ENCODE results near the gene DLGAP3. TPM values are rescaled to one million over a fixed set of nuclear protein-coding genes. Genes with fewer than 3 reads are reported as not detected.
"Not testable (repeated sequence)": the region's sequence is repeated elsewhere in the genome, so short reads cannot be mapped to it uniquely, and the experiment has no call there.

DLGAP3 gene
- total RNA-seq, 1 experiment from 2014 or later, result 0.34 TPM

DNA sequence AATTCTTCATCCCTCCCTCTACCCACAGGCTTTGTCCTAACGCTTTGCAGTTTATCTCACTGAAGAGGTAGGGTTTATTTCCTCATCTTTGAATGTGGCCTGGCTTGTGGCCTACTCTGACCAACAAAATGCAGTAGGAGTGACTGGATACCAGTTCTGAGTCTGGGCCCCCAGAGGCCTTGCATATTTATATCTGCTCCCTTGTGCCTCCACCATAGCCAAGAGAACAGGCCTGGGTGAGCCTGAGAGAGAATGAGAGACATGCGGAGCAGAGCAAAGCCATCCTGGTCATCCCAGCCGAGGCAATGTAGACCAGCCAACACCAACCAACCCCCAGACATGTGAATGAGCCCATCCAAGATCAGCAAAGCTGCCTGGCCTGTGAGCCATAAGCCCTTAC lies 100.2 kb downstream of the DLGAP3 start:
- no peak for DNase-seq (ENCODE audit: low read depth)

DNA sequence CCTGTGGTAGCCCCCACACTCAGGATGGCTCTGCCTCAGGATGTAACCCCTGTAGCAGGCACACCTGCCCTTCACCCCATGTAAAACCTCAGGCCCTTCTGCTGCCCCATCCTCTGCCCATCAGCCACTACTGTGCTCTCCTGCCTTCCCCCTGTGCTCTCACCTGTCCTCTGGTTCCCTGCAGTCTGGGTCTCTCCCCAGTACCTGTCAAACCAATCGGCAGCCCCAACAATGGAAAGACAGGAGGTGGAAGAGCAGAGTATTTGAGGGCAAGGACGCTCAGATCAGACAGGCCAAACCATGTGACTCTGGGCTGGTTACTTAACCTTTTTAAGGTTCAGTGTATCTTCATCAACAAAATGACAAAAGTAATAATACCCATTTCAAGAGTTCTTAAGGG lies 100.8 kb downstream of the DLGAP3 start:
- no peak for DNase-seq (ENCODE audit: low read depth)

DNA sequence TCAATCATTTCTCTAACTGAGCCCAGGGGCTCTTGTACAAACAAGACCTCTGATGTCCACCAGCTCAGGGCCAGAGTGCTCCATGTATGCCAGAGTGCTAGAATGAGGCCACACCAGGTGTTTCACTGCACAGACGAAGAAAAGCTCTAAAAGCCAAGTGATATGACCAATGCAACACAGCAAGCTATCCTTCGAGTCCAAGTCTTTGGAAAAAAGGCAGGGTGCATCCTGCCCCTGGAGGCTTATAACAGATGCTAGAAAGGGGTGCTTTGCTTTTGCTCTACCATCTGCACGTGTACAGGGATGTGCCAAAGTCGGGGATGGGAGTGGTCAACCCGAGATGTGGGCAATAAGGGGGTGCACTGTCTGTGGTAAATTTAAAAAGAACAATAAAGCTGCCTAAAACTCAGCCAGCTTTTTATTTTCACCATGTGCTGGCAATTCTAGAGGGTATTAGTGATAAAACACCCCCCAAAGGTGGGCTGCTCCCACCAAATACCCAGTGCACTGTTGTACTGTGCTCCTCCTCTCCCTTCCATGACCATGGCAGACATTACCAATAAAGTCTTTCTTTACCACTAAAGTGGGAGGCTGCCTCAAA lies 102.0 kb downstream of the DLGAP3 start:
- no peak for DNase-seq (ENCODE audit: low read depth)

- DNase-seq (ENCODE audit: low read depth), result no peak
Measured at GRCh38 chr1:34825455-34826091, 103.9 kb downstream of the DLGAP3 start.

GRCh38 chr1:34824817-34825454 lies 104.5 kb downstream of the DLGAP3 start:
- no peak for DNase-seq (ENCODE audit: low read depth)

GRCh38 chr1:34822202-34822601 lies 107.2 kb downstream of the DLGAP3 start:
- no peak for DNase-seq (ENCODE audit: low read depth)

DNA sequence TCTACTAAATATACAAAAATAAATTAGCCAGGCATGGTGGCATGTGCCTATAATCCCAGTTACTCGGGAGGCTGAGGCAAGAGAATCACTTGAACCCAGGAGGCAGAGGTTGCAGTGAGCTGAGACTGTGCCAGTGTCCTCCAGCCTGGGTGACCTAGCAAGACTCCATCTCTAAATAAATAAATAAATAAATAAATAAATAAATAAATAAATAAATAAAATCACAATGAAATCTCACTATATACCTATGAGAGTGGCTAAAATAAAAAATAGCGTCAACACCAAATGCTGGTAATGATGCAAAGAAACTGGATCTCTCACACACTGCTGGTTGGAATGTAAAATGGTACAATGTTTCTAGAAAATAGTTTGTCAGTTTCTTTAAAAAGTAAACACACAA lies 110.6 kb downstream of the DLGAP3 start:
- DNase-seq (ENCODE audit: low read depth), result not testable (repeated sequence)

GRCh38 chr1:34816778-34817177 lies 112.7 kb downstream of the DLGAP3 start:
- no peak for DNase-seq (ENCODE audit: low read depth)

- no peak for DNase-seq (ENCODE audit: low read depth)
Measured at GRCh38 chr1:34816332-34816731, 113.1 kb downstream of the DLGAP3 start.

Other genes with a start within 250 kb of the DLGAP3 start
- not detected in 2 replicates for gene GJB5, start 174.6 kb downstream of the DLGAP3 start, total RNA-seq (2014; rRNA removed; shearing (Covaris generic))
- gene GJB4, start 169.9 kb downstream of the DLGAP3 start, total RNA-seq (2014; rRNA removed; shearing (Covaris generic)), result 0.06 TPM in 1 of 2 replicates, not detected in the other
- gene GJB3, start 148.4 kb downstream of the DLGAP3 start, total RNA-seq (2014; rRNA removed; shearing (Covaris generic)), result not detected in 2 replicates
- not detected in 2 replicates for gene GJA4, start 136.7 kb downstream of the DLGAP3 start, total RNA-seq (2014; rRNA removed; shearing (Covaris generic))
- gene SMIM12, start 69.9 kb downstream of the DLGAP3 start, total RNA-seq (2014; rRNA removed; shearing (Covaris generic)), result 25.1 and 45.4 TPM in 2 replicates
- 30.5 TPM in 2 replicates for gene TMEM35B, start 55.7 kb upstream of the DLGAP3 start, total RNA-seq (2014; rRNA removed; shearing (Covaris generic))
- gene ZMYM6, start 102.3 kb upstream of the DLGAP3 start, total RNA-seq (2014; rRNA removed; shearing (Covaris generic)), result 10.8 and 13.1 TPM in 2 replicates
- gene ZMYM1, start 149.7 kb upstream of the DLGAP3 start, total RNA-seq (2014; rRNA removed; shearing (Covaris generic)), result 16.3 and 22.4 TPM in 2 replicates

Measured in Daoy (cell line).